GM12878 (cell line): Measurements from ENCODE around the gene LGALSL. TPM values are rescaled to one million over a fixed set of nuclear protein-coding genes. Genes with fewer than 3 reads are reported as not detected.

Source experiments
- ATAC-seq: fragments of 200-7000 bp; cut with Tn5 transposase; 3 replicates; pipeline ENCODE4 v1.9.1; 2020; ENCODE audit warnings: mild to moderate bottlenecking, moderate library complexity
- BruUV-seq: library from RNA; stranded (reverse); fragments of 400-500 nt; replicated peaks from 2 replicates; lab custom pipeline; 2021; lab: Mats Ljungman, UMichigan
- CTCF ChIA-PET: fragments of 300-600 bp; sonication (Branson Sonifier 250); formaldehyde crosslinking; extraction: SDS; loops from one replicate; lab custom pipeline; 2021; ENCODE audit warnings: inconsistent platforms; lab: Yijun Ruan, JAX
- POLR2A ChIA-PET: fragments of 350-600 bp; formaldehyde crosslinking; extraction: SDS; loops from one replicate; lab custom pipeline; 2021; ENCODE audit warnings: inconsistent platforms; lab: Charles Lee
- RAD21 ChIA-PET: fragments of 300-600 bp; sonication (Branson Sonifier 250); formaldehyde crosslinking; loops from one replicate; lab custom pipeline; 2023; ENCODE audit warnings: antibody characterized with exemption; ENCODE audit not compliant: unreplicated experiment; lab: Charles Lee
- SMC1A ChIA-PET: fragments of 300-600 bp; sonication (Branson Sonifier 250); formaldehyde crosslinking; loops from one replicate; lab custom pipeline; 2023; ENCODE audit not compliant: unreplicated experiment, uncharacterized antibody; lab: Charles Lee
- DNase-seq: peaks from one replicate; pipeline ENCODE4 v3.0.0-alpha.2; 2011; ENCODE audit warnings: low read depth, low spot score
- FAIRE-seq: peaks from 3 replicates; lab custom pipeline; 2011; peaks lifted over from hg19 to GRCh38; lab: Jason Lieb, UNC
- H2AFZ ChIP-seq: 2 replicates; pipeline ENCODE4 v1.6.0; 2011; ENCODE audit warnings: low read depth, low read length, control low read depth; ENCODE audit not compliant: control insufficient read depth
- H3K27ac ChIP-seq: 2 replicates; pipeline ENCODE4 v1.5.1; 2011; ENCODE audit warnings: control low read depth; ENCODE audit not compliant: control insufficient read depth, insufficient read depth
- H3K27me3 ChIP-seq, 2 experiments: replicated peaks in 1 of 2; 2 replicates each; pipeline versions ENCODE4 v1.6.0 to v1.6.1; 2011; ENCODE audit warnings: low read length in 1 of 2; ENCODE audit not compliant: control insufficient read depth in 2 of 2, insufficient read depth in 2 of 2
- H3K36me3 ChIP-seq, 2 experiments: 2 replicates each; pipeline ENCODE4 v1.5.1; 2011; ENCODE audit warnings: low read length in 1 of 2; ENCODE audit not compliant: control insufficient read depth in 2 of 2, insufficient read depth in 2 of 2
- H3K4me1 ChIP-seq: 2 replicates; pipeline ENCODE4 v1.6.1; 2011; ENCODE audit warnings: mild to moderate bottlenecking, low read length, moderate library complexity, mixed read lengths; ENCODE audit not compliant: control insufficient read depth, insufficient read depth
- H3K4me2 ChIP-seq: 2 replicates; pipeline ENCODE4 v1.6.0; 2011; ENCODE audit warnings: control low read depth; ENCODE audit not compliant: control insufficient read depth, insufficient read depth
- H3K4me3 ChIP-seq: fragments of 200-600 bp; sonication (generic); 2 replicates; pipeline ENCODE4 v1.5.1; 2016
- H3K79me2 ChIP-seq: 2 replicates; pipeline ENCODE4 v1.6.0; 2011; ENCODE audit warnings: low read length; ENCODE audit not compliant: control insufficient read depth, insufficient read depth
- H3K9ac ChIP-seq: 2 replicates; pipeline ENCODE4 v1.8.0; 2011; ENCODE audit warnings: low read length, control low read depth, mixed read lengths; ENCODE audit not compliant: control insufficient read depth, insufficient read depth
- H3K9me3 ChIP-seq: replicated peaks from 3 replicates; pipeline ENCODE4 v1.5.1; 2011; ENCODE audit warnings: mild to moderate bottlenecking, low read length; ENCODE audit not compliant: control insufficient read depth, insufficient read depth
- H4K20me1 ChIP-seq: 2 replicates; pipeline ENCODE4 v1.6.0; 2011; ENCODE audit not compliant: control insufficient read depth, insufficient read depth
- ASH2L ChIP-seq: fragments of 300-600, 200-600 bp; sonication (generic); IDR thresholded peaks from 2 replicates; pipeline ENCODE4 v1.6.1; 2017; ENCODE audit warnings: low read depth, mild to moderate bottlenecking, borderline replicate concordance
- BRCA1 ChIP-seq: IDR thresholded peaks from 2 replicates; pipeline ENCODE4 v1.6.1; 2011; ENCODE audit warnings: low read depth, low read length, improper control_type of control experiment
- CHD2 ChIP-seq: IDR thresholded peaks from 2 replicates; pipeline ENCODE4 v1.6.1; 2011; ENCODE audit warnings: low read depth, low read length, improper control_type of control experiment, borderline replicate concordance
- CHD4 ChIP-seq: fragments of 200-600 bp; sonication (generic); IDR thresholded peaks from 2 replicates; pipeline ENCODE4 v1.6.1; 2016; ENCODE audit warnings: mild to moderate bottlenecking
- EED ChIP-seq: sonication (generic); IDR thresholded peaks from 2 replicates; pipeline ENCODE4 v1.6.1; 2016; ENCODE audit warnings: antibody characterized with exemption, low read depth
- FOS ChIP-seq: IDR thresholded peaks from 3 replicates; pipeline ENCODE4 v1.6.1; 2011; ENCODE audit warnings: borderline replicate concordance; ENCODE audit not compliant: insufficient read length; ENCODE audit errors: extremely low read depth
- HDAC2 ChIP-seq: fragments of 200-600 bp; sonication (generic); IDR thresholded peaks from 2 replicates; pipeline ENCODE4 v1.6.1; 2017
- HDAC6 ChIP-seq: fragments of 200-600 bp; sonication (generic); IDR thresholded peaks from one replicate; pipeline ENCODE4 v1.8.0; 2017; ENCODE audit warnings: antibody characterized with exemption; ENCODE audit not compliant: unreplicated experiment
- HDGF ChIP-seq: fragments of 450-650 bp; IDR thresholded peaks from 2 replicates; pipeline ENCODE4 v1.6.1; 2016; ENCODE audit warnings: antibody characterized with exemption
- JUNB ChIP-seq: IDR thresholded peaks from 2 replicates; pipeline ENCODE4 v1.6.1; 2016; ENCODE audit warnings: antibody characterized with exemption, mild to moderate bottlenecking
- NBN ChIP-seq: fragments of 450-650 bp; IDR thresholded peaks from 2 replicates; pipeline ENCODE4 v1.6.1; 2016
- NR2C2 ChIP-seq: IDR thresholded peaks from 2 replicates; pipeline ENCODE4 v1.6.1; 2011; ENCODE audit warnings: borderline replicate concordance, low read depth; ENCODE audit not compliant: control insufficient read depth, insufficient read length
- POLR2AphosphoS2 ChIP-seq: IDR thresholded peaks from 2 replicates; pipeline ENCODE4 v1.6.1; 2011; ENCODE audit warnings: low read depth, mild to moderate bottlenecking, low read length, improper control_type of control experiment, moderate library complexity
- REST ChIP-seq: IDR thresholded peaks from 2 replicates; pipeline ENCODE4 v1.6.1; 2012; ENCODE audit warnings: mild to moderate bottlenecking, low read depth, low read length
- SREBF2 ChIP-seq: IDR thresholded peaks from 2 replicates; pipeline ENCODE4 v1.6.1; 2012; ENCODE audit warnings: mild to moderate bottlenecking, low read length
- SRF ChIP-seq, 2 experiments: IDR thresholded peaks; 2 replicates each; pipeline ENCODE4 v1.6.1; 2011; ENCODE audit warnings: low read depth in 2 of 2, low read length in 2 of 2, mild to moderate bottlenecking in 1 of 2, moderate library complexity in 1 of 2
- STAT1 ChIP-seq: fragments of 450-650 bp; conservative IDR thresholded peaks from 2 replicates; pipeline ENCODE4 v1.6.1; 2014; ENCODE audit warnings: antibody characterized with exemption, mild to moderate bottlenecking
- SUZ12 ChIP-seq: fragments of 200-600 bp; sonication (generic); IDR thresholded peaks from one replicate; pipeline ENCODE4 v1.6.1; 2018; ENCODE audit warnings: antibody characterized with exemption, mild to moderate bottlenecking; ENCODE audit not compliant: unreplicated experiment
- WRNIP1 ChIP-seq: IDR thresholded peaks from 2 replicates; pipeline ENCODE4 v1.6.1; 2011; ENCODE audit warnings: low read depth, low read length, improper control_type of control experiment, borderline replicate concordance
- ZNF24 ChIP-seq: fragments of 450-650 bp; IDR thresholded peaks from 2 replicates; pipeline ENCODE4 v1.6.1; 2017; ENCODE audit warnings: antibody characterized with exemption, mild to moderate bottlenecking
- WGBS: methylation state at CpG from one replicate; pipeline ENCODE4 v1.1.6; 2016; ENCODE audit warnings: low lambda C conversion rate; ENCODE audit not compliant: insufficient replicate concordance, insufficient coverage; ENCODE audit errors: missing lambda C conversion rate; 5-methylcytosine and 5-hydroxymethylcytosine counted together
- in situ Hi-C: fragments of 300-500 bp; cut with MboI; formaldehyde crosslinking; loops from 9 replicates; pipeline ENCODE4 v1.14.3; 2018; ENCODE audit warnings: mixed read lengths
- intact Hi-C: fragments of 100-400 bp; cut with micrococcal nuclease; formaldehyde crosslinking; loops from one replicate; pipeline ENCODE4 v1.14.2; 2022; ENCODE audit not compliant: unreplicated experiment
- polyA plus RNA-seq, 11 experiments: library from polyadenylated mRNA; depleted of rRNA in 4 of 11; unstranded in 6 of 11; stranded (reverse) in 5 of 11; fragments of >200 nt; fragmentation: Nextera tagmentation in 4 of 11; fragmentation: Illumina TruSeq in 1 of 11; extraction: Ambion mirVana in 4 of 11; extraction: Trizol in 1 of 11; gene quantifications; 1 replicate in 1 of 11; 2 replicates in 10 of 11; pipeline versions ENCODE4 v1.2.1 to v1.2.3, GENCODE V29; 2011 to 2016; ENCODE audit warnings: inconsistent platforms in 2 of 11, missing spikeins in 2 of 11, low read depth in 1 of 11
- total RNA-seq, 4 experiments: library from RNA; depleted of rRNA in 3 of 4; stranded (reverse); fragments of >200 nt in 3 of 4; fragmentation: Illumina TruSeq in 1 of 4; extraction: Trizol in 1 of 4; gene quantifications; 2 replicates each; pipeline versions ENCODE4 v1.2.1 to v1.2.3, GENCODE V29; 2013 to 2021

The LGALSL gene
- total and polyA plus RNA-seq, 10 of the 15 experiments (the other 5 are each of a cell fraction or from before 2014, with no cell fraction given) = 3.3 to 9.1 (median 4.9) TPM

GRCh38 chr2:64500549-64500948 lies 46.6 kb downstream of the LGALSL start:
- no peak for DNase-seq
- Histone ChIP-seq H3K4me2 (no peak overlapping the region), H3K9ac (no peak overlapping the region), H4K20me1 (no peaks in the 10 kb centered on the region), H3K36me3 (no peaks in the 10 kb centered on the region), H3K79me2 (no peaks in the 10 kb centered on the region), H3K4me1 (no peaks in the 10 kb centered on the region), H3K4me3 (no peak overlapping the region), H3K27ac (no peak overlapping the region), H3K9me3 (no peaks in the 10 kb centered on the region), H2AFZ (no peak overlapping the region), H3K27me3 (peaks cover 0 to 3% of the 10 kb centered on the region in 2 experiments)
- BruUV-seq = no TSS peak
- no peak for FAIRE-seq
- POLR2A ChIA-PET = no interaction called here
- CTCF ChIA-PET = interaction anchor here (0.6 to 1.5 kb wide), 2 partner anchors 172 to 433 kb away, joined by 3 to 4 read pairs; no protein-coding TSS in a partner anchor
- SMC1A ChIA-PET = interaction anchor here (2.7 kb wide), 1 partner anchor 12 kb away, joined by 9 read pairs; no protein-coding TSS in a partner anchor
- in situ Hi-C loops (no loop called here), intact Hi-C loops (no loop called here)
- no peak for ATAC-seq
- TF ChIP-seq POLR2AphosphoS2 (no peak), NBN (no peak), ASH2L (no peak), FOS (no peak), SREBF2 (no peak), SUZ12 (no peak), CHD4 (no peak), SRF (IDR thresholded peaks at IDR 0.05; ENCODE audit: low read depth in 2 of 2, low read length in 2 of 2) (no peak), CHD2 (no peak), ZNF24 (no peak), JUNB (no peak), WRNIP1 (no peak), STAT1 (no peak), EED (no peak), HDGF (no peak), HDAC6 (no peak), NR2C2 (no peak), REST (no peak), BRCA1 (no peak), HDAC2 (no peak)
- RAD21 ChIA-PET = interaction anchor here (1.2 kb wide), 1 partner anchor 67 kb away, joined by 3 read pairs; no protein-coding TSS in a partner anchor
- whole genome bisulfite sequencing = 37% methylated on average over 5 of the region's 5 CpGs
